Naive thymus-derived CD8-positive, alpha-beta T cell (primary cell): ENCODE measurements around the gene COLGALT1. TPM values are rescaled to one million over a fixed set of nuclear protein-coding genes. Genes with fewer than 3 reads are reported as not detected.

ENCODE experiments used
- ATAC-seq, 2 donors: fragments of 150-1000 bp; cut with Tn5 transposase in 1 of 2; sonication (Bioruptor Pico), chemical (Tn5 transposase) in 1 of 2; 1 replicate in 1 of 2; 2 replicates in 1 of 2; pipeline ENCODE4 v1.10.0; 2021; ENCODE audit warnings: mild to moderate bottlenecking in 2 of 2, moderate library complexity in 2 of 2
- POLR2A ChIA-PET: fragments of 350-600 bp; sonication (Branson Sonifier 250); formaldehyde crosslinking; loops from one replicate; lab custom pipeline; 2021; ENCODE audit warnings: antibody characterized with exemption; lab: Charles Lee
- DNase-seq, 10 donors: peaks; one replicate each; pipeline versions ENCODE4 v3.0.0 to v3.0.0-alpha.2; 2020 to 2022
- H3K27ac Mint-ChIP-seq, 10 donors: one replicate each; pipeline ENCODE4 v1.8.0; 2020 to 2022; ENCODE audit warnings: mild to moderate bottlenecking in 10 of 10, mixed read lengths in 10 of 10, moderate library complexity in 4 of 10, inconsistent platforms in 1 of 10
- H3K27me3 Mint-ChIP-seq, 5 donors: one replicate each; pipeline ENCODE4 v1.8.0; 2021 to 2022; ENCODE audit warnings: mixed read lengths in 5 of 5
- H3K36me3 Mint-ChIP-seq, 3 donors: one replicate each; pipeline ENCODE4 v1.8.0; 2020 to 2022; ENCODE audit warnings: mixed read lengths in 3 of 3, mild to moderate bottlenecking in 2 of 3, inconsistent platforms in 1 of 3
- H3K4me1 Mint-ChIP-seq, 4 donors: one replicate each; pipeline ENCODE4 v1.8.0; 2021 to 2022; ENCODE audit warnings: mixed read lengths in 4 of 4
- H3K4me3 Mint-ChIP-seq, 10 donors: one replicate each; pipeline ENCODE4 v1.8.0; 2020 to 2022; ENCODE audit warnings: mild to moderate bottlenecking in 10 of 10, mixed read lengths in 10 of 10, moderate library complexity in 6 of 10, inconsistent platforms in 1 of 10
- H3K9me3 Mint-ChIP-seq, 9 donors: one replicate each; pipeline ENCODE4 v1.8.0; 2020 to 2022; ENCODE audit warnings: mixed read lengths in 9 of 9, mild to moderate bottlenecking in 3 of 9, inconsistent platforms in 1 of 9, moderate library complexity in 1 of 9
- polyA plus RNA-seq, 3 donors: library from polyadenylated mRNA; unstranded; fragments of 300-500 nt; fragmentation: Illumina TruSeq; gene quantifications; one replicate each; pipeline ENCODE4 v1.2.3, GENCODE V29; 2021
- total RNA-seq, 8 experiments: library from RNA in 2 of 8; stranded (reverse) in 2 of 8; gene quantifications; one replicate each; pipeline ENCODE4 v1.2.3 and lab custom pipeline; 2021 to 2026

Gene COLGALT1
- total and polyA plus RNA-seq, 5 experiments from 2014 or later: 15.6 to 64.6 (median 25.8) TPM

DNA sequence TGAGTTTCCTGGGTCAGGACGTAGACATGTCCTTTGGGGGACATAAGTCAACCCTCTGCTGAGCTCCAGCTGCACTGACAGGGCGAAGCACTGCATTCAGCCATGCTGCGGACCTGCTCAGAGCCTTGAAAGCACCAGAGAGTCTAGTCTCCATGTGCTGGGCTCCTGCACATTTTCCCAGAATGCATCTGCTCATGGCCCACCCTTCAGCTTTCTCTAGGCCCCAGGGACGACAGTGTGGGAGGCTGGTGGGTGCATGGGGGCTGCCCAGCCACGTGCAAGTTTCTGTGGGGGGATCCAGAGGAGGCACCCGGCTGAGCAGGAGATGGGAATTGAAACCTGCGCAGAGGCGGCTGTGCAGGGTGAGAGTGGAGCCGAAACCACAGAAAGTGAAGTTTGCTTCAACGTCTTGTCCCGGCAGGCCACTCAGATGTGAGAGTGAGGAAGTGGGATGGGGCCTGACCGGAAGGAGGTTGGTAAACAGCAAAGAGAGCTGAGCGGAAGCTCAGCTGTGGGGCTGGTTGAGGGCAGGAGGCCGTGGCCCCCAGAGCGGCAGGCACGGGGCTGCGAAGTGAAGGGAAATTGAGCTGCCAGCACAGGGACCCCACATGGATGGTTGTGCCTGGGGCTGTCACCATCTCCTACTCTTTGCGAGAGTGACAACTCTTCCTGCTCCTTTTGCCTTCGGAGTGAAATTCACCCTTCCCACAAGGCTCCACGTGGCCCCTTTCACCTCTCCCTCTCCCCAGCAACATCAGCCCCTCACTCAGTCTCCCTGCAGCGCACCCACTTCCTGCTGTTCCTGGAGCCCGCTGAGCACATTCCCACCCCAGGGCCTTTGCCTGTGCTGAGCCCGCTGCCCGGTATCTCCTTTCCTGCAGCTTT lies 32.2 kb upstream of the COLGALT1 start:
- Mint-ChIP-seq H3K27ac (peak overlapping the region; percentile 92 to 98 (median 96)), H3K9me3 (peaks cover 0 to 3% (median 0%) of the 10 kb centered on the region in 9 donors), H3K4me1 (peaks cover 20 to 56% (median 43%) of the 10 kb centered on the region in 4 donors), H3K27me3 (no peaks in the 10 kb centered on the region), H3K4me3 (peak overlapping the region; percentile 65 to 87 (median 78)), H3K36me3 (peaks cover 0 to 9% (median 7%) of the 10 kb centered on the region in 3 donors)
- DNase-seq: peak in 9 of 10 donors; percentile 7 to 75 (median 54)
- ATAC-seq: peak; percentile 76 to 82
- POLR2A ChIA-PET: interaction anchor here (0.6 to 6.0 kb wide), 20 partner anchors 11 to 1156 kb away, joined by 3 to 122 read pairs (median 4); partner anchors contain the start of genes JUND, PGLS and SLC27A1

DNA sequence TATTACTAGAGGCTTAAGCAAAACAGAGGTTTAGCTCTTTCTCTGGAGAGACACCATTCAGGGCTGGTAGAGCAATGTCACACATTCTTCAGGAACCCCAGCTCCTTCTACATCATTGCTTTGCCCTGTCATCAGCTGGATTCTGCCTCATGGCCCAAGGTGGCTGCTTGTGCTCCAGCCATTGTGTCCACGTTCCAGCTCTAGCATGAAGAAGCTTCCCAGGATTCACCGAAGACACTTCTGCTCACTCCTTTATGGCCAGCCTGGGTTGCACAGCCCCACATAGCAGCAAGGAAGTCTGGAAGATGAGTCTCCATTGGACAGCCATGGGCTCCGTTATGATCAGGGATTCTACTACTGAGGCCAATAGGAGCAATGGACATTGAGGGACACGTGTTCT lies 30.8 kb upstream of the COLGALT1 start:
- ATAC-seq (no peak), DNase-seq (no peak)
- peak overlapping the region in 4 of 10 donors; percentile 16 to 97 (median 50) for H3K27ac Mint-ChIP-seq
- peaks cover 0 to 5% (median 0%) of the 10 kb centered on the region in 3 donors for H3K36me3 Mint-ChIP-seq
- peaks cover 0 to 4% (median 0%) of the 10 kb centered on the region in 9 donors for H3K9me3 Mint-ChIP-seq
- POLR2A ChIA-PET: interaction anchor here (0.5 to 6.0 kb wide), 6 partner anchors 10 to 75 kb away, joined by 3 to 122 read pairs (median 4); partner anchors contain the start of gene PGLS
- peak overlapping the region in 1 of 10 donors; percentile 23 for H3K4me3 Mint-ChIP-seq
- H3K4me1 Mint-ChIP-seq: peaks cover 23 to 69% (median 43%) of the 10 kb centered on the region in 4 donors
- H3K27me3 Mint-ChIP-seq: no peaks in the 10 kb centered on the region

DNA sequence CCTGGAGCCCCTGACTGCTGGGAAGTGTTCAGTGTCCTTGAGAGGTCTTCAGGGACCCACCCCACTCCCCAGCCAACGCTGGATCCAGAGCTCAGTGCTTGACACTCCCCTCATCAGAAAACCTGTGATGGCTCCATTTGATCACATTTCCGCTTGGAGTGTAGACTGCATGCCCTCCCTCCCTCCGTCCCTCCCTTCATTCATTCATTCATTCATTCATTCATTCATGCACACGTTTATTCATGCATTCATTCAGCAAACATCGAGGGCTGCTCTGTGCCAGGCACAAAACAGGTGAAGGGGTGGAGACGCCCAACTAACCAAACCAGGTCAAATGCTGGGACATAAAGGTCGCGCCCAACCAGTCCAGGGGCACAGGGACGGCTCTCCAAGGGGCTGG lies 30.3 kb upstream of the COLGALT1 start:
- peaks cover 0 to 4% (median 0%) of the 10 kb centered on the region in 9 donors for H3K9me3 Mint-ChIP-seq
- no peaks in the 10 kb centered on the region for H3K27me3 Mint-ChIP-seq
- DNase-seq: no peak
- H3K4me1 Mint-ChIP-seq: peaks cover 23 to 73% (median 42%) of the 10 kb centered on the region in 4 donors
- H3K4me3 Mint-ChIP-seq: peak overlapping the region in 4 of 10 donors; percentile 10 to 34 (median 28)
- peak overlapping the region in 5 of 10 donors; percentile 46 to 97 (median 52) for H3K27ac Mint-ChIP-seq
- H3K36me3 Mint-ChIP-seq: peaks cover 0 to 2% (median 0%) of the 10 kb centered on the region in 3 donors
- no peak for ATAC-seq
- POLR2A ChIA-PET: interaction anchor here (0.5 to 6.0 kb wide), 4 partner anchors 9 to 75 kb away, joined by 3 to 122 read pairs (median 28); partner anchors contain the start of gene PGLS

DNA sequence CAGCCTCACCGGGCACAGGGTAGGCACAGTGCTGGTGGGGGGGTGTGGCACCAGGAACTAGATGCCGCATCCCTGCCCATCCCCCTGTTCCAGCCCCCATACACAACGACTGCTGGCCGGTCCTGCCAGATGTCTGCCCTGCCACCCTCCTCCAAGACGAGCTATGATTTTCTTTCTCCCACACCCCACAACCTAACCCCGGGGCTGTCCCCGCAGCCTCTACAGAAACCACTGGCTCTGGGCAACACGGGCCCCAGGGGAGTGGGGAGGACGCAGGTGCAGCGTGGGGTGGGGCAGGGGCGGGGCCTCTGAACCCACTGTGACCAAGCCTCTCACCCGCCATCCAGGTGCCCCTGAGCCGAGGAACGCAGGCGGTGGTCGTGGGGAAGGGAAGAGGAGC lies 28.5 kb upstream of the COLGALT1 start:
- peak overlapping the region in 6 of 10 donors; percentile 7 to 76 (median 38) for H3K4me3 Mint-ChIP-seq
- H3K9me3 Mint-ChIP-seq: peaks cover 0 to 4% (median 0%) of the 10 kb centered on the region in 9 donors
- POLR2A ChIA-PET: interaction anchor here (0.7 to 6.0 kb wide), 5 partner anchors 8 to 867 kb away, joined by 3 to 52 read pairs (median 5); partner anchors contain the start of gene SMIM7

DNA sequence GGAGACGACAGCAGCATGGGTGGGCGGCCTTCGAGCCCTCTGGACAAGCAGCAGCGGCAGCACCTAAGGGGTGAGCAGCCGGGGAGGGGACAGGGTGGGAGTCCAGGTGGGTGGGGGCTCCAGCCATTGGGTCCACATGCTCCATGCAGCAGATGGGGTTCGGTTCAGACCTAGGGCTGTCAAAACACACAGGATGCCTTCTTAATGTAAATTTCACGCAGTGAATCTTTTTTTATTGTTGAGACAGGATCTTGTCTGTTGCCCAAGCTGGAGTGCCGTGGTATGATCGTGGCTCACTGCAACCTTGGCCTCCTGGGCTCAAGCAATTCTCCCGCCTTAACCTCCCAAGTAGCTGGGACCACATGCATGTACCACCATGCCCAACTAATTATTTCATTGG lies 28.1 kb upstream of the COLGALT1 start:
- H3K4me3 Mint-ChIP-seq: peak overlapping the region in 8 of 10 donors; percentile 7 to 76 (median 20)
- H3K4me1 Mint-ChIP-seq: peaks cover 23 to 72% (median 38%) of the 10 kb centered on the region in 4 donors
- no peaks in the 10 kb centered on the region for H3K27me3 Mint-ChIP-seq
- ATAC-seq: no peak
- no peak for DNase-seq
- POLR2A ChIA-PET: interaction anchor here (1.0 to 6.0 kb wide), 4 partner anchors 9 to 15 kb away, joined by 3 to 52 read pairs (median 4); no protein-coding TSS in a partner anchor
- peaks cover 0 to 4% (median 0%) of the 10 kb centered on the region in 9 donors for H3K9me3 Mint-ChIP-seq
- H3K27ac Mint-ChIP-seq: peak overlapping the region in 2 of 10 donors; percentile 23 to 33
- no peaks in the 10 kb centered on the region for H3K36me3 Mint-ChIP-seq

More for the DNA sequence above, 28.5 kb upstream of the COLGALT1 start:
- Mint-ChIP-seq H3K4me1 (peaks cover 23 to 76% (median 41%) of the 10 kb centered on the region in 4 donors), H3K36me3 (no peaks in the 10 kb centered on the region), H3K27ac (peak overlapping the region in 5 of 10 donors; percentile 15 to 75 (median 32)), H3K27me3 (no peaks in the 10 kb centered on the region)
- peak in 1 of 10 donors; percentile 35 for DNase-seq
- peak; percentile 28 to 47 for ATAC-seq

DNA sequence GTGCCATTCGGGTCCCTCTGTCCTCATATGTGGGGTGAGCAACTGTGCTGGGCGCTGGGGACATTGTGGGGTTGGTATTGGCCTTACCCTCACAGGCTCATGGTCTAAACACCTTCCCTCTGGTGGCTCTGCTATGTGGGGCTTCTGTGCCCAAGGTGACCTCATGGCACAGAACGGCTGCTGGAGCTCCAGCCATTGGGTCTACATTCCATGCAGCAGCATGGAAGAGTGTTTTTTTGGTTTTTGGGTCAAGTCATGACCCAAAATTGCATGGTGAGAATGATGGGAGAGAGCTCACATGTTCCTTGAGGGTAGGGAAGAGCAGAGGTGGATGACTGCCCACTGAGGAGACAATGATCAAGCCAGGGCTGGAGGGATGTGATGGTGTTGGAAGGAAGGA lies 26.8 kb upstream of the COLGALT1 start:
- POLR2A ChIA-PET: interaction anchor here (1.5 to 2.2 kb wide), 3 partner anchors 10 to 17 kb away, joined by 6 to 9 read pairs (median 8); partner anchors contain the start of gene PGLS
- Mint-ChIP-seq H3K4me3 (peak overlapping the region in 1 of 10 donors; percentile 76), H3K36me3 (no peaks in the 10 kb centered on the region), H3K9me3 (peaks cover 0 to 4% (median 0%) of the 10 kb centered on the region in 9 donors), H3K27me3 (no peaks in the 10 kb centered on the region), H3K27ac (peak overlapping the region in 4 of 10 donors; percentile 15 to 88 (median 52)), H3K4me1 (peaks cover 12 to 60% (median 25%) of the 10 kb centered on the region in 4 donors)
- ATAC-seq: no peak
- DNase-seq: no peak

DNA sequence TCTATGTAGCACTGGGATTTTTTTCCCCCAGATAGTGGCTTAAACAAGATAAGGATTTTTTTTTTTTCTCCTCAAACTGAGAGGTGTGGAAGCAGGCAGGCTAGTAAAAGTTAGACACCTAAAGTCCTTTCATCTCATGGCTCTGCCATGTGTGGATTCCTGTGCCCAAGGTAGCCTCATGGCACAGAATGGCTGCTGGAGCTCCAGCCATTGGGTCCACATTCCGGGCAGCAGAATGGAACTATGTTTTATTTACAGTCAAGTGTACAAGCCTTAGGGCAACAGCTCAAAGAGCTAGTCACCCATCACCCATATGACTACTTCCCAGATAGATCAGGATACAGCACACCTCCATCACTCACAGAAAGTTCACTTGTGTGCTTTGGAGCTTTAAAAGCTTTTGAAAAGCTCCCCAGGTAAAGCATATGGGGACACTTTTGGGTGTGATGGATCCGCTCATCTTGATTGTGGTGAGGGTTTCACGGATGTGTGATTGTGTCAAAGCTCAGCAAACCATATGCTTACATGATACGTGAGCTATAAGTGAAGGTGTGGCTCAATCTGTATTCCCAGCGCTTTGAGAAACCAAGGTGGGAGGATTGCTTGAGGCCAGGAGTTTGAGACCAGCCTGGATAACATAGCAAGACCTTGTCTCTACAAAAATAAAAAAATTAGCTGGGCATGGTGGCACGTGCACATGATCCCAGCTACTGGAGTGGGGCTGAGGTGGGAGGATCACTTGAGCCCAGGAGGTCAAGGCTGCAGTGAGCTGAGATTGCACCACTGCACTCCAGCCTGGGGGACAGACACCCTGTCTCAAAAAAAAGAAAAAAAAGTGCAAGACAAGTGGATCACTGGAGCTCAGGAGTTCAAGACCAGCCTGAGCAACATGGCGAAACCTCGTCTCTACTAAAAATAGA lies 25.9 kb upstream of the COLGALT1 start:
- POLR2A ChIA-PET: interaction anchor here (0.6 to 2.2 kb wide), 7 partner anchors 9 to 276 kb away, joined by 3 to 9 read pairs (median 5); partner anchors contain the start of gene PGLS
- ATAC-seq (no peak), DNase-seq (no peak)
- no peaks in the 10 kb centered on the region for H3K36me3 Mint-ChIP-seq
- peaks cover 0 to 4% (median 0%) of the 10 kb centered on the region in 9 donors for H3K9me3 Mint-ChIP-seq
- peaks cover 7 to 51% (median 18%) of the 10 kb centered on the region in 4 donors for H3K4me1 Mint-ChIP-seq
- peak overlapping the region in 1 of 10 donors; percentile 76 for H3K4me3 Mint-ChIP-seq
- no peaks in the 10 kb centered on the region for H3K27me3 Mint-ChIP-seq
- peak overlapping the region in 3 of 10 donors; percentile 66 to 88 (median 67) for H3K27ac Mint-ChIP-seq

DNA sequence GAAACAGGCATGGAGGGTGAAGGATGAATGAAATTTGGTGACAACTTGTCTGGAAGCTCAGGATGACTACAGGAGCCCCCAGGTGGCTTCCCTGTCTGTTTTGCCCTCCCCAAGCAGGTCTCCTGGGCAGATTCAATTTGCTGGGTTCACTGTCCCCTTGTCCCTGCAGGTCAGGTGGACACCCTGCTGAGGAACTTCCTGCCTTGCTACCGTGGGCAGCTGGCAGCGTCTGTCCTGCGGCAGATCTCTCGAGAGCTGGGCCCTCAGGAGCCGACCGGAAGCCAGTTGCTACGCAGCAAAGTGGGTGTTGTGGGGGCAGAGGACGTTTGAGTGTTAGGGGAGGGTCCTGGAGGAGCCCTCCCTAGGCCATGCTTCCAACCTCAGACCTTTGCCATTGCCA lies 24.9 kb upstream of the COLGALT1 start:
- peak in 1 of 2 donors; percentile 47 for ATAC-seq
- H3K27ac Mint-ChIP-seq: peak overlapping the region in 2 of 10 donors; percentile 44 to 65
- no peaks in the 10 kb centered on the region for H3K36me3 Mint-ChIP-seq
- peaks cover 3 to 40% (median 12%) of the 10 kb centered on the region in 4 donors for H3K4me1 Mint-ChIP-seq
- POLR2A ChIA-PET: interaction anchor here (0.6 to 2.2 kb wide), 7 partner anchors 9 to 336 kb away, joined by 3 to 9 read pairs (median 4); partner anchors contain the start of gene PGLS
- DNase-seq: no peak
- H3K9me3 Mint-ChIP-seq: peaks cover 0 to 4% (median 0%) of the 10 kb centered on the region in 9 donors
- no peak overlapping the region for H3K4me3 Mint-ChIP-seq
- no peaks in the 10 kb centered on the region for H3K27me3 Mint-ChIP-seq

DNA sequence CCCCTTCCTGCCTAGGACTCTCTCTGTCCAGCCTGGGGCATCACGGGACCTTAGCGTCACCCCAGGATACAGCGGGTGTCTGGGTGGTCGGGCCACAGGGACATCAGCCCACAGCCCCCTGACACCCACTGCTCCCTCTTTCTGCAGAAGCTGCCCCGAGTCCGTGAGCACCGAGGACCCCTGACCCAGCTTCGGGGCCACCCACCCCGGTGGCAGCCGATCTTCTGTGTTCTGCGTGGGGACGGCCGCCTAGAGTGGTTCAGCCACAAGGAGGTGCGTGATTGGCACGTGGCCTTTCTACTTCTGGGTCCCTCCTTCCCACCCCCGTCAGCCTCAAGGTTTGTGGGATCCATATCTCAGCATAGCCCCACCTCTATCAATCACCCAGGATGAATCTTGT lies 23.3 kb upstream of the COLGALT1 start:
- ATAC-seq (no peak), DNase-seq (no peak)
- H3K4me3 Mint-ChIP-seq: no peak overlapping the region
- peaks cover 0 to 4% (median 0%) of the 10 kb centered on the region in 9 donors for H3K9me3 Mint-ChIP-seq
- no peaks in the 10 kb centered on the region for H3K27me3 Mint-ChIP-seq
- peak overlapping the region in 2 of 10 donors; percentile 17 to 52 for H3K27ac Mint-ChIP-seq
- H3K36me3 Mint-ChIP-seq: no peaks in the 10 kb centered on the region
- H3K4me1 Mint-ChIP-seq: peaks cover 1 to 31% (median 6%) of the 10 kb centered on the region in 4 donors
- POLR2A ChIA-PET: no interaction called here

DNA sequence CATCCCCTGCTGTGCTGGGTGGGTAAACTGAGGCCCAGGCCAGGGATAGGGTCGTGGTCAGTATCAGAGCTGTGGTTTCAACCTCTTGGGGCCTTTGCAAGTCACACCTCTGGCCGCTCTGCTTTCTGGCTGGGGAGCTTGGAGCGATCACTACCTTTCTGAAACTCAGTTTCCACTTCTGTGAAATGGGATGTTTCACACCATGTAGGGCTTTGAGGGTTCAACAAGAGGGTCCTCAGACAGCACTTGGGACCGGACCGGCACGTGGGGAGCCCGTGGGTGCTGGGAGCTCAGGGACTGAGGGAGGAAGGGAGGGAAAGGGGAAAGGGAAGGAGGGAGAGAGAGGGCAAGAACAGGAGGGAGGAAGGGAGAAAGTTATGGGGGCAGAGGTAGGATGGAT lies 22.9 kb upstream of the COLGALT1 start:
- POLR2A ChIA-PET: no interaction called here
- no peaks in the 10 kb centered on the region for H3K27me3 Mint-ChIP-seq
- no peak for ATAC-seq

DNA sequence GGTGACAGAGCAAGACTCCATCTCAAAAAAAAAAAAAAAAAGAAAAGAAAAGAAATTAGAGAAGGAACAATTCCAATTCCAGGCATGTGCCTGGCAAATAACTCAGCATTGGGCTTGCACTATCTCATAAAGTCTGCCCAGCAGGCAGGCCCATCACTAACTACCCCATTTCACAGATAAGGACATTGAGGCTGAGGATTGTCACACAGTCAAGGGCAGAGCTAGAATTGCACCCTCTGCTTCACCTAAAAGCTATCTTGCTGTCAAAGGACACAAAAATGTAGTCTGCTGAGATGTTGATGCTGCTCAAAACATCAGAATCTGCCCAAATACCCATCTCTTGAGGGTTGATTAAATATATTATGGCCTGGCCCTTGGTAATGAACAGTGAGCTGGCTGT lies 20.7 kb upstream of the COLGALT1 start:
- H3K27ac Mint-ChIP-seq: no peak overlapping the region
- POLR2A ChIA-PET: interaction anchor here (0.7 kb wide), 1 partner anchor 10 kb away, joined by 3 read pairs; no protein-coding TSS in a partner anchor
- H3K4me1 Mint-ChIP-seq: peaks cover 10 to 35% (median 16%) of the 10 kb centered on the region in 4 donors

More for the DNA sequence above, 22.9 kb upstream of the COLGALT1 start:
- no peaks in the 10 kb centered on the region for H3K36me3 Mint-ChIP-seq
- peak overlapping the region in 2 of 10 donors; percentile 17 to 52 for H3K27ac Mint-ChIP-seq
- peaks cover 0 to 4% (median 0%) of the 10 kb centered on the region in 9 donors for H3K9me3 Mint-ChIP-seq
- no peak for DNase-seq
- peaks cover 1 to 30% (median 4%) of the 10 kb centered on the region in 4 donors for H3K4me1 Mint-ChIP-seq
- H3K4me3 Mint-ChIP-seq: no peak overlapping the region

More for the DNA sequence above, 20.7 kb upstream of the COLGALT1 start:
- no peaks in the 10 kb centered on the region for H3K9me3 Mint-ChIP-seq
- no peaks in the 10 kb centered on the region for H3K36me3 Mint-ChIP-seq
- H3K27me3 Mint-ChIP-seq: no peaks in the 10 kb centered on the region
- no peak for ATAC-seq
- no peak for DNase-seq
- H3K4me3 Mint-ChIP-seq: no peak overlapping the region
